ENCODE data around the gene ERCC6.

The ERCC6 gene

GRCh38 chr10:49575489-49576072, 36.7 kb upstream of the ERCC6 start:
- in situ Hi-C loops (cut with MboI; ENCODE audit: low pct_unique_long_range_greater_than_20kb, low sequenced_read_pairs, unreplicated experiment), result loop anchor here (25.0 kb wide), 1 partner anchor 662 kb away; no protein-coding TSS in a partner anchor
- DNase-seq (ENCODE audit: low spot score), result no peak
- no peak for TF ChIP-seq CTCF (IDR thresholded peaks at IDR 0.05; ENCODE audit: extremely low read depth, insufficient read depth, missing control alignments)

GRCh38 chr10:49572594-49573114, 33.7 kb upstream of the ERCC6 start:
- TF ChIP-seq CTCF (IDR thresholded peaks at IDR 0.05; ENCODE audit: extremely low read depth, insufficient read depth, missing control alignments), result no peak
- DNase-seq (ENCODE audit: low spot score), result no peak
- in situ Hi-C loops (cut with MboI; ENCODE audit: low pct_unique_long_range_greater_than_20kb, low sequenced_read_pairs, unreplicated experiment), result no loop called here

GRCh38 chr10:49571388-49571787, 32.5 kb upstream of the ERCC6 start:
- no peak for TF ChIP-seq CTCF (IDR thresholded peaks at IDR 0.05; ENCODE audit: extremely low read depth, insufficient read depth, missing control alignments)
- DNase-seq (ENCODE audit: low spot score), result no peak
- in situ Hi-C loops (cut with MboI; ENCODE audit: low pct_unique_long_range_greater_than_20kb, low sequenced_read_pairs, unreplicated experiment), result no loop called here

GRCh38 chr10:49569031-49569631, 30.2 kb upstream of the ERCC6 start:
- no peak for DNase-seq (ENCODE audit: low spot score)
- in situ Hi-C loops (cut with MboI; ENCODE audit: low pct_unique_long_range_greater_than_20kb, low sequenced_read_pairs, unreplicated experiment), result no loop called here
- no peak for TF ChIP-seq CTCF (IDR thresholded peaks at IDR 0.05; ENCODE audit: extremely low read depth, insufficient read depth, missing control alignments)

GRCh38 chr10:49568235-49568634, 29.3 kb upstream of the ERCC6 start:
- in situ Hi-C loops (cut with MboI; ENCODE audit: low pct_unique_long_range_greater_than_20kb, low sequenced_read_pairs, unreplicated experiment), result no loop called here
- peak; percentile 17 for DNase-seq (ENCODE audit: low spot score)
- no peak for TF ChIP-seq CTCF (IDR thresholded peaks at IDR 0.05; ENCODE audit: extremely low read depth, insufficient read depth, missing control alignments)

- no peak for TF ChIP-seq CTCF (IDR thresholded peaks at IDR 0.05; ENCODE audit: extremely low read depth, insufficient read depth, missing control alignments)
- in situ Hi-C loops (cut with MboI; ENCODE audit: low pct_unique_long_range_greater_than_20kb, low sequenced_read_pairs, unreplicated experiment), result no loop called here
- no peak for DNase-seq (ENCODE audit: low spot score)
Observed at GRCh38 chr10:49567810-49568209, 28.9 kb upstream of the ERCC6 start.
